ENCODE measurements around the gene TMTC1. TPM values are rescaled to one million over a fixed set of nuclear protein-coding genes. Genes with fewer than 3 reads are reported as not detected.

The TMTC1 gene
- total and polyA plus RNA-seq, 2 experiments from 2014 or later: 4.8 to 24.3 TPM

DNA sequence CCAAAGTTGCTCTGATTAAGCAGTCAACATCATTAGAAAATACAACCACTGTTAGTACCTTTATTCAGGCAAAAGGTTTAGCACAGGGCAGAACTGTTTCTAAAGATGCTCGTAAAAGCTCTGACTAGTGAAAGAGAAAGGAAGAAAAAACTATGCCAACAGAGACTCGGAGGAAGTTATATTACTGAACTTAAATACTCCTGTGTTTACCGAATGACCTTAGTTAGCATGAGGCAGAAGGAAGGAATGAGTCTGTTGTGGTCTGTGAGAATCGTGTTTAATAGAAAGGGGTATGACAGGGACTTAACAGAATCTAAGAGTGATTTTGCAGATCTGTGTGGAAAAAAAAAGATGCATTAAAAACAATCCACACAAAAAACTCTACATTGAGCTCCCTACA lies 202.1 kb downstream of the TMTC1 start (continued):
- TF ChIP-seq, protein P1, sequence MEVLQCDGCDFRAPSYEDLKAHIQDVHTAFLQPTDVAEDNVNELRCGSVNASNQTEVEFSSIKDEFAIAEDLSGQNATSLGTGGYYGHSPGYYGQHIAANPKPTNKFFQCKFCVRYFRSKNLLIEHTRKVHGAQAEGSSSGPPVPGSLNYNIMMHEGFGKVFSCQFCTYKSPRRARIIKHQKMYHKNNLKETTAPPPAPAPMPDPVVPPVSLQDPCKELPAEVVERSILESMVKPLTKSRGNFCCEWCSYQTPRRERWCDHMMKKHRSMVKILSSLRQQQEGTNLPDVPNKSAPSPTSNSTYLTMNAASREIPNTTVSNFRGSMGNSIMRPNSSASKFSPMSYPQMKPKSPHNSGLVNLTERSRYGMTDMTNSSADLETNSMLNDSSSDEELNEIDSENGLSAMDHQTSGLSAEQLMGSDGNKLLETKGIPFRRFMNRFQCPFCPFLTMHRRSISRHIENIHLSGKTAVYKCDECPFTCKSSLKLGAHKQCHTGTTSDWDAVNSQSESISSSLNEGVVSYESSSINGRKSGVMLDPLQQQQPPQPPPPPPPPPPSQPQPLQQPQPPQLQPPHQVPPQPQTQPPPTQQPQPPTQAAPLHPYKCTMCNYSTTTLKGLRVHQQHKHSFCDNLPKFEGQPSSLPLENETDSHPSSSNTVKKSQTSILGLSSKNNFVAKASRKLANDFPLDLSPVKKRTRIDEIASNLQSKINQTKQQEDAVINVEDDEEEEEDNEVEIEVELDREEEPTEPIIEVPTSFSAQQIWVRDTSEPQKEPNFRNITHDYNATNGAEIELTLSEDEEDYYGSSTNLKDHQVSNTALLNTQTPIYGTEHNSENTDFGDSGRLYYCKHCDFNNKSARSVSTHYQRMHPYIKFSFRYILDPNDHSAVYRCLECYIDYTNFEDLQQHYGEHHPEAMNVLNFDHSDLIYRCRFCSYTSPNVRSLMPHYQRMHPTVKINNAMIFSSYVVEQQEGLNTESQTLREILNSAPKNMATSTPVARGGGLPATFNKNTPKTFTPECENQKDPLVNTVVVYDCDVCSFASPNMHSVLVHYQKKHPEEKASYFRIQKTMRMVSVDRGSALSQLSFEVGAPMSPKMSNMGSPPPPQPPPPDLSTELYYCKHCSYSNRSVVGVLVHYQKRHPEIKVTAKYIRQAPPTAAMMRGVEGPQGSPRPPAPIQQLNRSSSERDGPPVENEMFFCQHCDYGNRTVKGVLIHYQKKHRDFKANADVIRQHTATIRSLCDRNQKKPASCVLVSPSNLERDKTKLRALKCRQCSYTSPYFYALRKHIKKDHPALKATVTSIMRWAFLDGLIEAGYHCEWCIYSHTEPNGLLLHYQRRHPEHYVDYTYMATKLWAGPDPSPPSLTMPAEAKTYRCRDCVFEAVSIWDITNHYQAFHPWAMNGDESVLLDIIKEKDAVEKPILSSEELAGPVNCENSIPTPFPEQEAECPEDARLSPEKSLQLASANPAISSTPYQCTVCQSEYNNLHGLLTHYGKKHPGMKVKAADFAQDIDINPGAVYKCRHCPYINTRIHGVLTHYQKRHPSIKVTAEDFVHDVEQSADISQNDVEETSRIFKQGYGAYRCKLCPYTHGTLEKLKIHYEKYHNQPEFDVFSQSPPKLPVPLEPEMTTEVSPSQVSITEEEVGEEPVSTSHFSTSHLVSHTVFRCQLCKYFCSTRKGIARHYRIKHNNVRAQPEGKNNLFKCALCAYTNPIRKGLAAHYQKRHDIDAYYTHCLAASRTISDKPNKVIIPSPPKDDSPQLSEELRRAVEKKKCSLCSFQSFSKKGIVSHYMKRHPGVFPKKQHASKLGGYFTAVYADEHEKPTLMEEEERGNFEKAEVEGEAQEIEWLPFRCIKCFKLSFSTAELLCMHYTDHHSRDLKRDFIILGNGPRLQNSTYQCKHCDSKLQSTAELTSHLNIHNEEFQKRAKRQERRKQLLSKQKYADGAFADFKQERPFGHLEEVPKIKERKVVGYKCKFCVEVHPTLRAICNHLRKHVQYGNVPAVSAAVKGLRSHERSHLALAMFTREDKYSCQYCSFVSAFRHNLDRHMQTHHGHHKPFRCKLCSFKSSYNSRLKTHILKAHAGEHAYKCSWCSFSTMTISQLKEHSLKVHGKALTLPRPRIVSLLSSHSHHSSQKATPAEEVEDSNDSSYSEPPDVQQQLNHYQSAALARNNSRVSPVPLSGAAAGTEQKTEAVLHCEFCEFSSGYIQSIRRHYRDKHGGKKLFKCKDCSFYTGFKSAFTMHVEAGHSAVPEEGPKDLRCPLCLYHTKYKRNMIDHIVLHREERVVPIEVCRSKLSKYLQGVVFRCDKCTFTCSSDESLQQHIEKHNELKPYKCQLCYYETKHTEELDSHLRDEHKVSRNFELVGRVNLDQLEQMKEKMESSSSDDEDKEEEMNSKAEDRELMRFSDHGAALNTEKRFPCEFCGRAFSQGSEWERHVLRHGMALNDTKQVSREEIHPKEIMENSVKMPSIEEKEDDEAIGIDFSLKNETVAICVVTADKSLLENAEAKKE (CRISPR knock-in tag; IDR thresholded peaks at IDR 0.05): no peak
- TF ChIP-seq ZNF331 (CRISPR knock-in tag; IDR thresholded peaks at IDR 0.05; ENCODE audit: low read depth): no peak
- no peak for TF ChIP-seq ZNF114 (CRISPR knock-in tag; IDR thresholded peaks at IDR 0.05)

DNA sequence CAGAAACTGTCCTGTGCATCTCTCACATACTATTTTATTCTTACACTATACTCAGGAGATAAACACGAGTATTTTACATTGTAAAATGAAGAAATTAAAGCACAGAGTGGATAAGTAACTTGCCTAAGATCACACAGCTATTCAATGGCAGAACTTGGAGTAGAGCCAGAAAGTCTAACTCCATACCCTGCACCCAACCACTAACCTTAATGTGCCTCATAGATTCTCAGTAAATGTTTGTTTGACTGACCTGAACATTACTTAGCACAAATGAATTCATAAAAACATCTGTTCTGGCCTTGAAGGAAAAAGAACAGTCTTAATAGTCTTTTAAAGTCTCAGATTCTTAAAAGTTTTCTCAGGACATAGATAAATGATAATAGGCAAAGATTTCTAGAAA lies 202.8 kb downstream of the TMTC1 start:
- Histone ChIP-seq H3K36me3 (ENCODE audit: insufficient read depth) (no peaks in the 10 kb centered on the region), H3K9me2 (ENCODE audit: insufficient read depth) (0 out of 2 replicates have a peak, but pooled peaks cover 1% of the 10 kb centered on the region), H3F3A (replicated peaks; ENCODE audit: low read depth) (no peaks in the 10 kb centered on the region), H3K79me2 (replicated peaks; ENCODE audit: insufficient read depth) (no peaks in the 10 kb centered on the region), H2AFZ (no peak overlapping the region), H4K20me1 (replicated peaks; ENCODE audit: insufficient read depth) (no peaks in the 10 kb centered on the region), H3K27ac (ENCODE audit: low read depth) (no peak overlapping the region), H3K4me2 (no peak overlapping the region), H3K27me3 (ENCODE audit: insufficient read depth) (no peaks in the 10 kb centered on the region), H3K4me3 (no peak overlapping the region), H3K4me1 (ENCODE audit: insufficient read depth) (no peaks in the 10 kb centered on the region)
- H3K9me3 Mint-ChIP-seq: no peaks in the 10 kb centered on the region
- H3K27ac Mint-ChIP-seq: no peak overlapping the region
- H3K4me1 Mint-ChIP-seq: no peaks in the 10 kb centered on the region; the same call in 1 of the 3 replicates
- TF ChIP-seq EZH2phosphoT487 (IDR thresholded peaks at IDR 0.05; ENCODE audit: unreplicated experiment) (no peak), POLR2AphosphoS5 (IDR thresholded peaks at IDR 0.05; ENCODE audit: low read depth) (no peak), STAT1 (IDR thresholded peaks at IDR 0.05; ENCODE audit: unreplicated experiment) (no peak), ZNF331 (CRISPR knock-in tag; IDR thresholded peaks at IDR 0.05; ENCODE audit: low read depth) (no peak), CREB1 (CRISPR knock-in tag; IDR thresholded peaks at IDR 0.05; ENCODE audit: low read depth) (no peak)
- TF ChIP-seq, protein P2, sequence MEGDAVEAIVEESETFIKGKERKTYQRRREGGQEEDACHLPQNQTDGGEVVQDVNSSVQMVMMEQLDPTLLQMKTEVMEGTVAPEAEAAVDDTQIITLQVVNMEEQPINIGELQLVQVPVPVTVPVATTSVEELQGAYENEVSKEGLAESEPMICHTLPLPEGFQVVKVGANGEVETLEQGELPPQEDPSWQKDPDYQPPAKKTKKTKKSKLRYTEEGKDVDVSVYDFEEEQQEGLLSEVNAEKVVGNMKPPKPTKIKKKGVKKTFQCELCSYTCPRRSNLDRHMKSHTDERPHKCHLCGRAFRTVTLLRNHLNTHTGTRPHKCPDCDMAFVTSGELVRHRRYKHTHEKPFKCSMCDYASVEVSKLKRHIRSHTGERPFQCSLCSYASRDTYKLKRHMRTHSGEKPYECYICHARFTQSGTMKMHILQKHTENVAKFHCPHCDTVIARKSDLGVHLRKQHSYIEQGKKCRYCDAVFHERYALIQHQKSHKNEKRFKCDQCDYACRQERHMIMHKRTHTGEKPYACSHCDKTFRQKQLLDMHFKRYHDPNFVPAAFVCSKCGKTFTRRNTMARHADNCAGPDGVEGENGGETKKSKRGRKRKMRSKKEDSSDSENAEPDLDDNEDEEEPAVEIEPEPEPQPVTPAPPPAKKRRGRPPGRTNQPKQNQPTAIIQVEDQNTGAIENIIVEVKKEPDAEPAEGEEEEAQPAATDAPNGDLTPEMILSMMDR (conservative IDR thresholded peaks at IDR 0.05; ENCODE audit: low read depth in 2 of 2): no peak
- DNase-seq (ENCODE audit: low spot score): no peak
- no peaks in the 10 kb centered on the region for H3K36me3 Mint-ChIP-seq (ENCODE audit: low read depth)
- no peaks in the 10 kb centered on the region for H3K27me3 Mint-ChIP-seq (ENCODE audit: insufficient read depth, low read depth, poor library complexity)
- no peak for ATAC-seq
- no peak overlapping the region for H3K4me3 Mint-ChIP-seq
